Measurements from ENCODE around the gene TFF3.

GRCh38 chr21:42301371-42302075 lies 13.7 kb downstream of the TFF3 start:
- TF ChIP-seq CTCF (IDR thresholded peaks at IDR 0.05; ENCODE audit: poor library complexity) (no peak), EZH2 (IDR thresholded peaks at IDR 0.05; ENCODE audit: borderline replicate concordance) (no peak), EZH2phosphoT487 (IDR thresholded peaks at IDR 0.05; ENCODE audit: low read depth, severe bottlenecking, unreplicated experiment) (no peak)
